CD14-positive monocyte (primary cell): ENCODE results near the gene SLC36A1. TPM values are rescaled to one million over a fixed set of nuclear protein-coding genes. Genes with fewer than 3 reads are reported as not detected.

Source experiments
- DNase-seq, 3 donors: peaks; one replicate each; pipeline ENCODE4 v3.0.0-alpha.2; 2011 to 2022
- H2AFZ ChIP-seq: 2 replicates; pipeline ENCODE4 v1.6.0; 2012; ENCODE audit warnings: mild to moderate bottlenecking, low read depth, low read length, inconsistent platforms; ENCODE audit not compliant: insufficient read depth, poor library complexity, severe bottlenecking
- H3K27ac ChIP-seq, 2 donors: 1 replicate in 1 of 2; 2 replicates in 1 of 2; pipeline ENCODE4 v1.5.1; 2012 to 2013; ENCODE audit warnings: low read length in 2 of 2, control low read depth in 1 of 2, inconsistent platforms in 1 of 2, low read depth in 1 of 2, mild to moderate bottlenecking in 1 of 2
- H3K27me3 ChIP-seq, 2 donors: one replicate each; pipeline versions ENCODE4 v1.6.0 to v1.6.1; 2011 to 2013; ENCODE audit warnings: low read length in 2 of 2; ENCODE audit not compliant: control insufficient read depth in 2 of 2, insufficient read depth in 2 of 2
- H3K36me3 ChIP-seq, 2 donors: replicated peaks in 1 of 2; 1 replicate in 1 of 2; 2 replicates in 1 of 2; pipeline versions ENCODE4 v1.5.1 to v1.6.1; 2012 to 2013; ENCODE audit warnings: low read length in 2 of 2, control low read depth in 1 of 2, inconsistent platforms in 1 of 2, mild to moderate bottlenecking in 1 of 2; ENCODE audit not compliant: insufficient read depth in 2 of 2, control insufficient read depth in 1 of 2
- H3K4me1 ChIP-seq, 2 donors: 1 replicate in 1 of 2; 2 replicates in 1 of 2; pipeline versions ENCODE4 v1.5.1 to v1.6.1; 2012 to 2013; ENCODE audit warnings: low read length in 2 of 2, control low read depth in 1 of 2, inconsistent platforms in 1 of 2, mild to moderate bottlenecking in 1 of 2, moderate library complexity in 1 of 2; ENCODE audit not compliant: insufficient read depth in 2 of 2, control insufficient read depth in 1 of 2
- H3K4me2 ChIP-seq: replicated peaks from 2 replicates; pipeline ENCODE3; 2012; ENCODE audit warnings: low read length, moderate library complexity, mild to moderate bottlenecking; ENCODE audit not compliant: poor library complexity, severe bottlenecking; ENCODE audit errors: extremely low read depth
- H3K4me3 ChIP-seq, 3 experiments: fragments of 200-600 bp in 1 of 3; sonication (generic) in 1 of 3; replicated peaks in 1 of 3; 1 replicate in 2 of 3; 2 replicates in 1 of 3; pipeline ENCODE4 v1.5.1; 2011 to 2013; ENCODE audit warnings: low read length in 3 of 3, mild to moderate bottlenecking in 3 of 3, control low read depth in 2 of 3, low read depth in 2 of 3, inconsistent platforms in 1 of 3, moderate library complexity in 1 of 3
- H3K79me2 ChIP-seq: 2 replicates; pipeline ENCODE4 v1.6.0; 2012; ENCODE audit warnings: mild to moderate bottlenecking, control low read depth, inconsistent platforms, low read length, moderate library complexity; ENCODE audit not compliant: insufficient read depth
- H3K9ac ChIP-seq: 2 replicates; pipeline ENCODE4 v1.6.0; 2017; ENCODE audit warnings: low read length, mild to moderate bottlenecking; ENCODE audit not compliant: insufficient read depth, poor library complexity, severe bottlenecking
- H3K9me3 ChIP-seq, 2 donors: replicated peaks in 1 of 2; 1 replicate in 1 of 2; 2 replicates in 1 of 2; pipeline versions ENCODE4 v1.5.1 to v1.6.1; 2012 to 2013; ENCODE audit warnings: low read length in 2 of 2, control low read depth in 1 of 2; ENCODE audit not compliant: control insufficient read depth in 1 of 2, insufficient read depth in 1 of 2
- H4K20me1 ChIP-seq: 2 replicates; pipeline ENCODE4 v1.6.0; 2012; ENCODE audit warnings: mild to moderate bottlenecking, low read length, control low read depth, moderate library complexity; ENCODE audit not compliant: insufficient read depth
- H3K27ac Mint-ChIP-seq, 7 donors: one replicate each; pipeline ENCODE4 v1.8.0; 2020; ENCODE audit warnings: mild to moderate bottlenecking in 7 of 7, mixed read lengths in 7 of 7, moderate library complexity in 6 of 7, inconsistent platforms in 2 of 7
- H3K27me3 Mint-ChIP-seq, 3 donors: one replicate each; pipeline ENCODE4 v1.8.0; 2021 to 2022; ENCODE audit warnings: low read depth in 3 of 3, mild to moderate bottlenecking in 3 of 3, mixed read lengths in 3 of 3, moderate library complexity in 3 of 3, inconsistent platforms in 1 of 3
- H3K36me3 Mint-ChIP-seq, 2 donors: one replicate each; pipeline ENCODE4 v1.8.0; 2020; ENCODE audit warnings: mixed read lengths in 2 of 2, inconsistent platforms in 1 of 2, mild to moderate bottlenecking in 1 of 2
- H3K4me1 Mint-ChIP-seq: one replicate; pipeline ENCODE4 v1.8.0; 2020; ENCODE audit warnings: mild to moderate bottlenecking, mixed read lengths
- H3K4me3 Mint-ChIP-seq, 2 donors: one replicate each; pipeline ENCODE4 v1.8.0; 2020; ENCODE audit warnings: mild to moderate bottlenecking in 2 of 2, mixed read lengths in 2 of 2, moderate library complexity in 1 of 2
- H3K9me3 Mint-ChIP-seq, 7 donors: one replicate each; pipeline ENCODE4 v1.8.0; 2020 to 2022; ENCODE audit warnings: mixed read lengths in 7 of 7, mild to moderate bottlenecking in 6 of 7, moderate library complexity in 6 of 7, inconsistent platforms in 2 of 7
- CTCF ChIP-seq: fragments of 200-600 bp; IDR thresholded peaks from one replicate; pipeline ENCODE4 v1.8.0; 2022; ENCODE audit warnings: antibody characterized with exemption, mild to moderate bottlenecking
- WGBS: methylation state at CpG from one replicate; pipeline ENCODE4 v1.1.5; 2013; ENCODE audit warnings: missing lambda C conversion rate; ENCODE audit not compliant: insufficient coverage; 5-methylcytosine and 5-hydroxymethylcytosine counted together
- intact Hi-C, 2 donors: fragments of 100-400 bp; cut with micrococcal nuclease; formaldehyde crosslinking; loops; one replicate each; pipeline versions ENCODE4 v1.15.0 to v1.15.1; 2023
- polyA plus RNA-seq, 3 donors: library from polyadenylated mRNA; depleted of rRNA in 1 of 3; unstranded in 2 of 3; stranded (reverse) in 1 of 3; fragments of 300-500 nt in 2 of 3; fragments of >200 nt in 1 of 3; fragmentation: Illumina TruSeq in 2 of 3; gene quantifications; 1 replicate in 2 of 3; 2 replicates in 1 of 3; pipeline ENCODE4 v1.2.3, GENCODE V29; 2012 to 2021

Gene SLC36A1
- polyA plus RNA-seq, 3 donors = 5.3 to 29.4 (median 6.8) TPM

- no peak overlapping the region for H3K9ac ChIP-seq
- no peak overlapping the region for H3K4me3 ChIP-seq
- no peak overlapping the region for H3K27ac ChIP-seq
- H3K27me3 ChIP-seq = peaks cover 0 to 5% of the 10 kb centered on the region in 2 donors
- Mint-ChIP-seq H3K27ac (no peak overlapping the region), H3K9me3 (peaks cover 0 to 4% (median 0%) of the 10 kb centered on the region in 7 donors), H3K27me3 (peaks cover 4 to 5% (median 5%) of the 10 kb centered on the region in 3 donors), H3K4me1 (no peaks in the 10 kb centered on the region), H3K36me3 (no peaks in the 10 kb centered on the region), H3K4me3 (no peak overlapping the region)
- H2AFZ ChIP-seq = no peak overlapping the region
- no peaks in the 10 kb centered on the region for H4K20me1 ChIP-seq
- H3K9me3 ChIP-seq = no peaks in the 10 kb centered on the region
- H3K4me1 ChIP-seq = no peaks in the 10 kb centered on the region
- TF ChIP-seq CTCF = no peak
- no peak overlapping the region for H3K4me2 ChIP-seq
- no peaks in the 10 kb centered on the region for H3K36me3 ChIP-seq
- intact Hi-C loops = no loop called here
- no peaks in the 10 kb centered on the region for H3K79me2 ChIP-seq
- no peak for DNase-seq
- WGBS = 100% methylated on average over 2 of the region's 6 CpGs
Measured at GRCh38 chr5:151431666-151432065, 15.7 kb upstream of the SLC36A1 start.

GRCh38 chr5:151432210-151432609, 15.2 kb upstream of the SLC36A1 start:
- peaks cover 0 to 5% of the 10 kb centered on the region in 2 donors for H3K27me3 ChIP-seq
- no peaks in the 10 kb centered on the region for H3K9me3 ChIP-seq
- no peaks in the 10 kb centered on the region for H3K36me3 Mint-ChIP-seq
- no peak for DNase-seq
- no peak overlapping the region for H3K4me3 Mint-ChIP-seq
- no peaks in the 10 kb centered on the region for H3K4me1 ChIP-seq
- H3K4me3 ChIP-seq = no peak overlapping the region
- H3K9me3 Mint-ChIP-seq = peaks cover 0 to 4% (median 0%) of the 10 kb centered on the region in 7 donors
- H3K9ac ChIP-seq = no peak overlapping the region
- no peak for TF ChIP-seq CTCF
- no peaks in the 10 kb centered on the region for H4K20me1 ChIP-seq
- WGBS = 100% methylated on average over 1 of the region's 3 CpGs
- no peaks in the 10 kb centered on the region for H3K79me2 ChIP-seq
- no peak overlapping the region for H3K4me2 ChIP-seq
- no peak overlapping the region for H3K27ac Mint-ChIP-seq
- no peak overlapping the region for H3K27ac ChIP-seq
- H3K4me1 Mint-ChIP-seq = no peaks in the 10 kb centered on the region
- H3K27me3 Mint-ChIP-seq = peaks cover 4 to 5% (median 4%) of the 10 kb centered on the region in 3 donors
- intact Hi-C loops = no loop called here
- no peak overlapping the region for H2AFZ ChIP-seq
- H3K36me3 ChIP-seq = no peaks in the 10 kb centered on the region
